Measurements from ENCODE around the gene EIF4G3.

- no peak for TF ChIP-seq CEBPB (IDR thresholded peaks at IDR 0.05; ENCODE audit: borderline replicate concordance in 1 of 2, low read depth in 2 of 2, low read length in 2 of 2)
- TF ChIP-seq RAD21 (IDR thresholded peaks at IDR 0.05; ENCODE audit: insufficient read depth, low read depth, low read length) = no peak
- no peak for TF ChIP-seq CREM (IDR thresholded peaks at IDR 0.05; ENCODE audit: low read depth)
- TF ChIP-seq STAT1 (conservative IDR thresholded peaks at IDR 0.05) = no peak
- no peak for TF ChIP-seq ATF3 (IDR thresholded peaks at IDR 0.05; ENCODE audit: borderline replicate concordance, extremely low read depth, low read depth, low read length)
These were observed 301.3 kb downstream of the EIF4G3 start for GRCh38 chr1:20875198-20875973.

Measured in GM12878 (cell line).